Epithelial cell of prostate (primary cell): ENCODE measurements around the gene CHKA.
A peak's percentile ranks its signal among the peaks of the same experiment; 100 is the strongest.

Source experiments
- DNase-seq: peaks from one replicate; pipeline ENCODE4 v3.0.0-alpha.2; 2011; ENCODE audit warnings: low read depth, low spot score
- H3K27ac ChIP-seq: fragments of 450-650 bp; 2 replicates; pipeline ENCODE4 v1.5.1; 2017; ENCODE audit warnings: mild to moderate bottlenecking

CHKA gene

DNA sequence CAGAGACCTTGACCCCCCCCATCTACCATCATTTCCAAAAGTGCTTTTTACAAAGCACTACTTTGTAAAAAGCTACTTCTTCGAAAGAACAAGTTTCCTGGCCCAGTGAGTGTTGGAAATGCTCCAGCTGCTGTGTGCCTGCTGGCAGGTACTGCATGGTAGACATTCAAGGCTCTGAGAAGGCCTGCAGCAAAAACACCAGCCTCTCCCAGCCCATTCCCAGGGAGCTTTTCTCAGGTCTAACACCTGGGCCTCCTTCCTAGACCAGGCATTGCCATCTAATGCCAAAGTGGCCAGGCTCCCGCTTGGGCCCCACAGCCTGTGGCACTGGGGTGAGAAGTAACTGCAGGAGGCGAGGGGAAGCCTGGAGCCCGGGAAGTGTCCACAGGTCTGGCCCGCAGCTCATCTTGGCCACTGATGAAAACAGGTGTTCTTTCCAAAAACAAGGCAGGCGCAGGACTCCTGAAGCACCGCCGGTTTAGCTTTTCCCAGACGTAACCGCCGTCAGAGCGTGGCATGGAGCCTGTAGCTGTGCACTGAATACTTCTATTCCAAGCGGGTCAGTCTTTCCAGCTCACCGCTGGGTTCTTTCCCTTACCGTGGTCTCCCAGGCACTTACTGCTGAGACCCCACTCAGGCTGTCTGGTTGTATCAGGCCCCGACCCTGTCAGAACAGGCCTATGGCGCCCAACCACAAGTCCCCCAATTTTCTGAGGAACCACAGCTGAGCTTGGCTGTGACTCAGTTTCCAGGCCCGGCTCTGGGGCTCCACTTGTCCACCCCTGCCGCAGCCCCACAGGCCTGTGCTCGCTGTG lies 83.6 kb downstream of the CHKA start:
- no peak overlapping the region for H3K27ac ChIP-seq
- no peak for DNase-seq

DNA sequence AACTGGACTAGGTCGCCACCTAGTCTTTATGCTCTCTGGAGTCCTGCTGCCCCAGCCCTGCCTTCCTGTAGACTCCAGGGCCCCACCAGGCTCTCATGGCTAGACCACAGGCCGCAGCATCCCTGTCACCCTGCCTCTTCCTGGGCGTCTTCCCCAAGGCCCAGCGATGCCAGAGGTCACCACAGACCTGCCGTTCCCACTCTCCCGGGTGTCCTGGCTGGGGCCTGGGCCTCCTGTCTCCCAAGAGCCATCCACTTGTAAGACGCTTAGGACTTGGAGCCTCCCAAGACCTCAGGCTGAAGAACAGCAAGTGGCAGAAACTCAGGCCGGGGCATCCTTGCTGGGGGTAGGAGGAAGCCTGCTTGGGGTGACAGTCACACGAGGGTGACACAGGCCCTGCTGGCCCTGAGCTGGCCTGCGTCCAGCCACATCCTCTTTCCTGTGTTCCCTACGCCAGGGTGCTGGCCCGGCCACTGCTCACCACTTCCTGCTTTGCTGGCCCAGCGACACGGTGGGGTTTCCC lies 84.4 kb downstream of the CHKA start:
- DNase-seq: no peak
- H3K27ac ChIP-seq: no peak overlapping the region

DNA sequence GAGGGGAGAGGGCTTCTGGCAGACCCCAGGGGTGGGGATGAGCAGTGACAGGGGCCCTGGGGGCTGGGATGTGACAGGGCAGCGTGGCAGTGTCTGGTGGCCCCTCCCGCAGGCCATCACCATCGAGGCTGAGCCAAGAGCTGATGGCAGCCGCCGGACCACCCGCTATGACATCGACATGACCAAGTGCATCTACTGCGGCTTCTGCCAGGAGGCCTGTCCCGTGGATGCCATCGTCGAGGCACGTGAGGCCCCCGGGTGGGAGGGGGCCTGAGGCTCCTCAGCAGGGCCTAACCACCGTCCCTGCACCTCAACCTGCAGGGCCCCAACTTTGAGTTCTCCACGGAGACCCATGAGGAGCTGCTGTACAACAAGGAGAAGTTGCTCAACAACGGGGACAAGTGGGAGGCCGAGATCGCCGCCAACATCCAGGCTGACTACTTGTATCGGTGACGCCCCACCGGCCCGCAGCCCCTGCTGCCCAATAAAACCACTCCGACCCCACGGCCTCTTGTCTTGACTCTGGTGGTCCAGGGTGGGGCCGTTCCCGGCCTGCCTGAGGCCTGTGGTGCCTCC lies 85.0 kb downstream of the CHKA start:
- no peak for DNase-seq
- H3K27ac ChIP-seq: no peak overlapping the region

DNA sequence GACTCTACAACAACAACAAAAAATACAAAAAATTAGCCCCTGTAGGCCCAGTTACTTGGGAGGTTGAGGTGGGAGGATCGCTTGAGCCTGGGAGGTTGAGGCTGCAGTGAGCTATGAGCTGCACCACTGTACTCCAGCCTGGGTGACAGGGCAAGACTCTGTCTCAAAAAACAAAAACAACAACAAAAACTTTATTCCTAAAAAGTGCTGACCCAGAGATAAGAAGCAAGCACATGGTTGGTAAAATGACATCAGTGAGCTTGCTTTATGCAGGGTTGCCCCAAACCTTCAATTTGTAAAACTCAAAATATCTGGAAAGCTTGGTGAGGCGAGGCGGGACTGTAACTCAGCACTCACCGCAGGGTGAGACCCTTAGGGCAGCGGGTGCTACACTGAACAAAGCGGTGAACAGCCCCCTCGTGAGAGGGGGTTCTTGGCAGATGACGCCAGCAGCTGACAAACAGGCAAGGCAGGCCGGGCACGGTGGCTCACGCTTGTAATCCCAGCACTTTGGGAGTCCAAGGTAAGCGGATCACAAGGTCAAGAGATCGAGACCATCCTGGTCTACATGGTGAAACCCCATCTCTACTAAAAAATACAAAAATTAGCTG lies 85.8 kb downstream of the CHKA start:
- DNase-seq: no peak
- H3K27ac ChIP-seq: no peak overlapping the region

GRCh38 chr11:68033708-68034045 lies 87.5 kb downstream of the CHKA start:
- H3K27ac ChIP-seq: no peak overlapping the region
- no peak for DNase-seq

GRCh38 chr11:68032997-68033707 lies 88.0 kb downstream of the CHKA start:
- no peak for DNase-seq
- no peak overlapping the region for H3K27ac ChIP-seq

DNA sequence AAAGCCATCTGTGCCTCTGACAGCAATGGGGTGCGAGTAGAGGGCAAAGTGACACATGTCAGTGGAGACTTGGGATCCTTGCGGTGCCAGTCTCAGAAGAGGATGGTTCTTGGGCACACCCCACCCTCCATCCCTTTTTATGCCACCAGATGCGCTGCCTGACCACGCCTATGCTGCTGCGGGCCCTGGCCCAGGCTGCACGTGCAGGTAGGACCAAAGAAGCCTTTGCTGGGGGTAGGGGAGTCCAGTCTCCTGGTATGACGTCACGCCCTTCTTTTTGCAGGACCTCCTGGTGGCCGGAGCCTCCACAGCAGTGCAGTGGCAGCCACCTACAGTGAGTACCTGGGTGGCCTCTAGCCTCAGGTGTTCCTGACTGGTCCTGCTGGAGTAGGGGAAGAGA lies 89.2 kb downstream of the CHKA start:
- DNase-seq: no peak
- H3K27ac ChIP-seq: no peak overlapping the region

GRCh38 chr11:68031144-68031464 lies 90.1 kb downstream of the CHKA start:
- DNase-seq: no peak
- H3K27ac ChIP-seq: peak overlapping the region; percentile 61

DNA sequence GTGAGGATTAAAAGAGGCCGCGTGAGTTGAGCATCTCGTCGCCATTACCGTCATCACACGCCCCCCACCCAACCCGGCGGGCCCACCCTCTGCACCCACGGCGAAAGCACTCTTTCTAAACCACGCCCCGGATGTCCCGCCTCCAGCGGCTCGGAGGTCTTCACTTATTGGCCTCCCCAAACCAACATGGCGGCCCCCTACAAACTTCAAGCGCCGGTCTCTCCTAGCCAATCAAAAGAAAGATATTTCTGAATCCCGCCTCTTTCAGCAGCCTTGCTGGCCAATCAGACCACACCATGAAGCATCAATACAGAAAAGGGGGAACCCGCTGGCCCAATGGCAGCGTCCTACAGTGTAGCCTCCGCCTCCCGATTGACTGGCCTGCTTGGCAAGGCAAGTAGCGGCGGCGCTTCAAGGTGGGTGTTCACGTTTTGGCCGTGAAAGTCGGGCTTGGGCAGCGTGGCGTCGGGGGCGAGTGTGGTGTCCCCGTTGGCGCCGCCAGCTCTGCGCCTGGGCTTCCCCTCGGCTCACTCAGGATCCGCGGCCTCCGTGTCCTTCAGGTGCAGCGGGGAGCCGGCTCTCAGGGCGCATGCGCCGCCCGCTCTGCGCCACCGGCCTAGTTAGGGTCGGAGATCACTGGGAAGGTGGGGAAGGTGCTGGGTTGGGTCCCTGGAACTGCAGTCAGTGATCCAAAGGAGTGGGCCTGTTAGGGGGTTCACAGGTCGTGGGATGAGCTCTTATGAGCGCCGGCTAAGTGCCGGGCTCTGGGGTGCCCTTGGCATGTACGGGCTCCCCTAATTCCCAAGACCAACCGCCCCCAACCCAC lies 90.7 kb downstream of the CHKA start, which contains the start of gene NDUFS8:
Gene NDUFS8, plus strand, starts transcription at position 364 of the 826 bp plus-strand sequence. CDS start 1,471 bp downstream, outside the sequence.
- DNase-seq: peak; percentile 92
- peak within 1 kb of the TSS; percentile 61 for H3K27ac ChIP-seq

GRCh38 chr11:68028802-68029545 lies 92.2 kb downstream of the CHKA start:
- peak overlapping the region; percentile 61 for H3K27ac ChIP-seq
- DNase-seq: no peak

GRCh38 chr11:68027667-68028066 lies 93.5 kb downstream of the CHKA start:
- peak overlapping the region; percentile 61 for H3K27ac ChIP-seq
- no peak for DNase-seq

GRCh38 chr11:68026391-68027105 lies 94.6 kb downstream of the CHKA start:
- no peak for DNase-seq
- no peak overlapping the region for H3K27ac ChIP-seq

GRCh38 chr11:68025047-68025446 lies 96.1 kb downstream of the CHKA start:
- DNase-seq: no peak
- H3K27ac ChIP-seq: no peak overlapping the region

GRCh38 chr11:68024508-68024907 lies 96.7 kb downstream of the CHKA start:
- DNase-seq: no peak
- H3K27ac ChIP-seq: no peak overlapping the region

DNA sequence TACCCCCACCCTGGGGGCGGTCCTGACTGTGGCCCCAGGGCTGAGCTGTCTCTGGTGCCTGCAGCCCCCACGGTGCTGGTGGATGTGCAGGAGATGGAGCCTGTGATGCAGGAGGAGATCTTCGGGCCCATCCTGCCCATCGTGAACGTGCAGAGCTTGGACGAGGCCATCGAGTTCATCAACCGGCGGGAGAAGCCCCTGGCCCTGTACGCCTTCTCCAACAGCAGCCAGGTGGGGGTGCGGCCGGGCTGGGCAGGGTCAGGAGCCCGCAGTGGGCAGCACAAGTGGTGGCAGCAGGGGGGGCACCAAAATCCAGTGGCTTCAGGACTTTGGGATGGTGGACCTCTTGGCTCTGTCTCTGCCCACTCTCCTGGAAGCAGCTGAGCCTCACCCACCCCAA lies 98.7 kb downstream of the CHKA start:
- no peak for DNase-seq
- no peak overlapping the region for H3K27ac ChIP-seq

GRCh38 chr11:68021167-68021787 lies 99.9 kb downstream of the CHKA start:
- no peak for DNase-seq

DNA sequence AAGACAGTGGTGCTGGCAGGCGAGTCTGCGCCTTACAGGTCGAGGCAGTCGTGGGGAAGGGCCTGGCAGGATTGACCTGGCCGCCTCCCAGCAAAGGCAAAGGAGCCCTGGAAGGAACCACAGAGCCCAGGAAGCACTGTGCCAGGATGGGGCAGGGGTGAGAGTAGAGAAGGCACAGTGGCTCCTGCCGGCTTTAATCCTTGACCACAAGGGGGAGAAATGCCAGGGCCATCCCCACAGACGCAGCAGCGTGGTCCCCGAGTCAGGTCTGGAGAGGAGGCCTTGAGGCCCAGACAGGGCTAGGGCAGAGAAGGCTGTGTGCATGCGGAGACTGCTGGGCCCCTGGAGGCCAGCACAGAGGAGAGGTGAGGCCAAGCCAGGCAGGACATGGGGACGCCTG lies 100.6 kb downstream of the CHKA start:
- peak overlapping the region; percentile 9 for H3K27ac ChIP-seq
- no peak for DNase-seq

More at GRCh38 chr11:68021167-68021787, 99.9 kb downstream of the CHKA start:
- no peak overlapping the region for H3K27ac ChIP-seq

GRCh38 chr11:68019486-68019885 lies 101.7 kb downstream of the CHKA start:
- H3K27ac ChIP-seq: no peak overlapping the region
- no peak for DNase-seq
